Articular chondrocyte of knee joint (primary cell): ENCODE data around the gene FAM241A. TPM values are rescaled to one million over a fixed set of nuclear protein-coding genes. Genes with fewer than 3 reads are reported as not detected.

Source experiments
- total RNA-seq: library from RNA; depleted of rRNA; stranded (reverse); fragments of >200 nt; gene quantifications from 2 replicates; pipeline ENCODE4 v1.2.3, GENCODE V29; 2012

The FAM241A gene
- total RNA-seq = 0.65 TPM in 2 replicates

DNA sequence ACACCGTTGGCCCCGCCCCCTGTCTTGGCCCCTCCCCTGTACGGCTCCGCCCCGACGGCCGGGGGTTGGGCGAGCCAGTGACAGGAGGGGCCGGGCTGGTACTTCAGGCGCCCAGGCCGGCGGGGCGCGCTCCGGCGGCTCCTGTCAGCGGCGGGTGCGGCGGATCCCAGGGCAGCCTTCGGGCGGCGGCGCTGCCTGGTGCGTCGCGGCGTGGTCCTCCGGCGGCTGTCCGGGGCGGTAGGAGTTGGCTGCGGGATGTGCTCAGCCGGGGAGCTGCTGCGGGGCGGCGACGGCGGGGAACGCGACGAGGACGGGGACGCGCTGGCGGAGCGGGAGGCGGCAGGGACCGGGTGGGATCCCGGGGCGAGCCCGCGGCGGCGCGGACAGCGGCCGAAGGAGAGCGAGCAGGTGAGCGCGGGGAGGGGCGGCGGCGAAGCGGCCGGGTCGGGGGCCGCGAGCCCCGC, at the start of gene FAM241A:
Gene FAM241A (plus strand): TSS at position 129 of the 464 bp plus-strand sequence. CDS start 127 bp downstream, at position 256.

DNA sequence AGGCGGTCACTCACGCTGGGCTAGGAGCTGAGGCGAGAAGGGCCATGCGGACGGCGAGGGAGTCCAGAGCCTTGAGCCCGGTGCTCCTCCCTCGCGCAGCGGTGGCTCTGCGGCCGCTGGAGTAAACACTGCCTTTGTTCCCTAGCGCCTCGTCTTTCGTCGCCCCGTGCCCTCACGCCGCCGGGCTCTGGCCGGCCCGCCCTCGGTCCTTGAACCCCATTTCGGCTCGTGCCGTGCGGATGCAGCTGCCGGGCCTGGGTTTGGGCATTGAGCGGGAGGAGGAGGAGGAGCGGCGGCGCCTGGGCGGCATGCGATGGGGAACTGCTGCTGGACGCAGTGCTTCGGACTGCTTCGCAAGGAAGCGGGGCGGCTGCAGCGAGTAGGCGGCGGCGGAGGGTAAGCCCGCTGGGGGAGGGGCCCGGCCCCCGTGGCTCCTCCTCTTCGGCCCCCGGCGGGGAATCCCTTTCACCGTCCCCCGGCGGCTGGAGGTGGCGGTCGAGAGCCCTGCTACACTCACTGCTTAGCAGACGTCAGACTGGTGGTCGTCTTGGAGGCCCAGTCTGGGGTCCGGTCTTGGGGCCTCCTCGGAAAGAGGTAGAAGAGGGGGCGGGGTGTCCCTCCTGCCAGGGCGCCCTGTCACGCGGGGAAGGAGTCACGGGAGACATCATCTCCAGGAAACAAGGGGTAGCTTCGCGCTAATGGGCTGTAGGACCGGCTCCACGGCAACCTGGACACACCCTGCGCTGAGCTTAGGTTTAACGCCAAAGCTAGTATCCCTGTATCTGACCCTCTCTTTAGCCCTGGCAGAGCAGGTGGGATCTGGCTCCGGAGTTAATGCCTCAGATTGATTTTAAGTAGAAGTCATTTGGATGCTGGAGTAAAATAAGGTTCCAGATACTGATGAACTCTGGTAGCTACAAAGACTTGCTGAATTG, 86.8 kb downstream of the FAM241A start, which contains the start of gene AP1AR:
Gene AP1AR (plus strand): TSS at position 9 of the 935 bp plus-strand sequence. CDS start 305 bp downstream, at position 314.

Other genes starting within 250 kb of the FAM241A start
- gene AP1AR, start 86.3 kb downstream of the FAM241A start, total RNA-seq = 17.8 and 22.6 TPM in 2 replicates
- 5.9 and 6.1 TPM in 2 replicates for gene TIFA, start 140.4 kb downstream of the FAM241A start, total RNA-seq
- gene ALPK1, start 151.9 kb downstream of the FAM241A start, total RNA-seq = 32.6 and 33.2 TPM in 2 replicates